Smooth muscle cell (in vitro differentiated cells): ENCODE measurements around the gene MEOX1. TPM values are rescaled to one million over a fixed set of nuclear protein-coding genes. Genes with fewer than 3 reads are reported as not detected.

Experiments
- DNase-seq: peaks from one replicate; lab custom pipeline; 2025; ENCODE audit not compliant: unreplicated experiment; lab: John Stamatoyannopoulos, UW
- H2AFZ ChIP-seq: fragments of 200-600 bp; sonication (generic); 2 replicates; pipeline ENCODE4 v1.6.0; 2016; ENCODE audit warnings: antibody characterized with exemption, low read depth, mild to moderate bottlenecking
- H3F3A ChIP-seq: fragments of 200-600 bp; sonication (generic); 2 replicates; pipeline ENCODE4 v1.6.0; 2017; ENCODE audit warnings: antibody characterized with exemption, low read depth
- H3K27ac ChIP-seq: fragments of 200-600 bp; sonication (generic); 2 replicates; pipeline ENCODE4 v1.5.1; 2016; ENCODE audit warnings: low read depth, mild to moderate bottlenecking
- H3K27me3 ChIP-seq: fragments of 200-600 bp; sonication (generic); 2 replicates; pipeline ENCODE4 v1.6.1; 2016; ENCODE audit warnings: low read depth, mild to moderate bottlenecking
- H3K36me3 ChIP-seq: fragments of 200-600 bp; sonication (generic); 2 replicates; pipeline ENCODE4 v1.5.1; 2016; ENCODE audit warnings: low read depth
- H3K4me1 ChIP-seq: fragments of 200-600 bp; sonication (generic); 2 replicates; pipeline ENCODE4 v1.5.1; 2016; ENCODE audit warnings: low read depth
- H3K4me2 ChIP-seq: fragments of 200-600 bp; sonication (generic); 2 replicates; pipeline ENCODE4 v1.6.0; 2016; ENCODE audit warnings: mild to moderate bottlenecking
- H3K4me3 ChIP-seq: fragments of 200-600 bp; sonication (generic); 2 replicates; pipeline ENCODE4 v1.5.1; 2016; ENCODE audit warnings: mild to moderate bottlenecking
- H3K79me2 ChIP-seq: fragments of 200-600 bp; sonication (generic); 2 replicates; pipeline ENCODE4 v1.6.0; 2016; ENCODE audit warnings: low read depth, mild to moderate bottlenecking
- H3K9ac ChIP-seq: fragments of 200-600 bp; sonication (generic); 2 replicates; pipeline ENCODE4 v1.6.0; 2016; ENCODE audit warnings: low read depth
- H3K9me3 ChIP-seq: fragments of 200-600 bp; sonication (generic); replicated peaks from 2 replicates; pipeline ENCODE4 v1.5.1; 2016; ENCODE audit warnings: low read depth
- H4K20me1 ChIP-seq: fragments of 200-600 bp; sonication (generic); 2 replicates; pipeline ENCODE4 v1.6.0; 2016; ENCODE audit warnings: low read depth
- WGBS: methylation state at CpG from one replicate; pipeline ENCODE4 v1.1.7; 2016; ENCODE audit warnings: low lambda C conversion rate; 5-methylcytosine and 5-hydroxymethylcytosine counted together
- polyA plus RNA-seq: library from polyadenylated mRNA; unstranded; fragments of >200 nt; fragmentation: Nextera tagmentation; extraction: Ambion mirVana; gene quantifications from 2 replicates; pipeline ENCODE4 v1.2.1, GENCODE V29; 2016
- total RNA-seq: library from RNA; depleted of rRNA; stranded (reverse); fragments of >200 nt; gene quantifications from 2 replicates; pipeline ENCODE4 v1.2.3, GENCODE V29; 2014
- TF ChIP-seq, protein P1 (sequence below): fragments of 200-600 bp; sonication (generic); IDR thresholded peaks from 2 replicates; pipeline ENCODE4 v1.5.1; 2017; ENCODE audit warnings: borderline replicate concordance, mild to moderate bottlenecking, antibody characterized with exemption; ENCODE audit not compliant: insufficient read depth, poor library complexity, severe bottlenecking

The MEOX1 gene
- total and polyA plus RNA-seq, 2 experiments from 2014 or later, result 0.58 to 1.7 TPM

- H2AFZ ChIP-seq, result no peak overlapping the region
Observed at GRCh38 chr17:43620581-43620980, 41.1 kb downstream of the MEOX1 start.

GRCh38 chr17:43620147-43620546 is 41.6 kb downstream of the MEOX1 start:
- Histone ChIP-seq H3K9ac (no peak overlapping the region), H3K4me2 (no peak overlapping the region), H3K27ac (no peak overlapping the region), H3K9me3 (no peaks in the 10 kb centered on the region), H3K4me1 (no peaks in the 10 kb centered on the region), H3K4me3 (no peak overlapping the region), H3K79me2 (no peaks in the 10 kb centered on the region), H3F3A (no peaks in the 10 kb centered on the region), H2AFZ (no peak overlapping the region), H3K36me3 (no peaks in the 10 kb centered on the region), H4K20me1 (no peaks in the 10 kb centered on the region), H3K27me3 (no peaks in the 10 kb centered on the region)
- TF ChIP-seq, protein P1, sequence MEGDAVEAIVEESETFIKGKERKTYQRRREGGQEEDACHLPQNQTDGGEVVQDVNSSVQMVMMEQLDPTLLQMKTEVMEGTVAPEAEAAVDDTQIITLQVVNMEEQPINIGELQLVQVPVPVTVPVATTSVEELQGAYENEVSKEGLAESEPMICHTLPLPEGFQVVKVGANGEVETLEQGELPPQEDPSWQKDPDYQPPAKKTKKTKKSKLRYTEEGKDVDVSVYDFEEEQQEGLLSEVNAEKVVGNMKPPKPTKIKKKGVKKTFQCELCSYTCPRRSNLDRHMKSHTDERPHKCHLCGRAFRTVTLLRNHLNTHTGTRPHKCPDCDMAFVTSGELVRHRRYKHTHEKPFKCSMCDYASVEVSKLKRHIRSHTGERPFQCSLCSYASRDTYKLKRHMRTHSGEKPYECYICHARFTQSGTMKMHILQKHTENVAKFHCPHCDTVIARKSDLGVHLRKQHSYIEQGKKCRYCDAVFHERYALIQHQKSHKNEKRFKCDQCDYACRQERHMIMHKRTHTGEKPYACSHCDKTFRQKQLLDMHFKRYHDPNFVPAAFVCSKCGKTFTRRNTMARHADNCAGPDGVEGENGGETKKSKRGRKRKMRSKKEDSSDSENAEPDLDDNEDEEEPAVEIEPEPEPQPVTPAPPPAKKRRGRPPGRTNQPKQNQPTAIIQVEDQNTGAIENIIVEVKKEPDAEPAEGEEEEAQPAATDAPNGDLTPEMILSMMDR, result no peak
- WGBS, result 89% methylated on average over 9 of the region's 9 CpGs
- no peak for DNase-seq

More at GRCh38 chr17:43620581-43620980, 41.1 kb downstream of the MEOX1 start:
- TF ChIP-seq, protein P1, result no peak
- Histone ChIP-seq H3K4me2 (no peak overlapping the region), H4K20me1 (no peaks in the 10 kb centered on the region), H3F3A (no peaks in the 10 kb centered on the region), H3K36me3 (no peaks in the 10 kb centered on the region), H3K27me3 (no peaks in the 10 kb centered on the region), H3K79me2 (no peaks in the 10 kb centered on the region), H3K9ac (no peak overlapping the region), H3K27ac (no peak overlapping the region), H3K9me3 (no peaks in the 10 kb centered on the region), H3K4me3 (no peak overlapping the region), H3K4me1 (no peaks in the 10 kb centered on the region)
- DNase-seq, result no peak
- 79% methylated on average over 2 of the region's 2 CpGs for WGBS

- Histone ChIP-seq H3K79me2 (no peaks in the 10 kb centered on the region), H2AFZ (no peak overlapping the region), H3K36me3 (no peaks in the 10 kb centered on the region), H3K4me1 (no peaks in the 10 kb centered on the region), H4K20me1 (no peaks in the 10 kb centered on the region), H3F3A (no peaks in the 10 kb centered on the region), H3K27me3 (no peaks in the 10 kb centered on the region), H3K4me3 (no peak overlapping the region), H3K4me2 (no peak overlapping the region), H3K9me3 (no peaks in the 10 kb centered on the region), H3K9ac (no peak overlapping the region), H3K27ac (no peak overlapping the region)
- no peak for DNase-seq
- WGBS, result 66% methylated on average over 5 of the region's 5 CpGs
- TF ChIP-seq, protein P1, result no peak
Observed at GRCh38 chr17:43619705-43620104, 42.0 kb downstream of the MEOX1 start.

GRCh38 chr17:43618276-43618675 is 43.4 kb downstream of the MEOX1 start:
- no peaks in the 10 kb centered on the region for H3K27me3 ChIP-seq

More at GRCh38 chr17:43618276-43618675, 43.4 kb downstream of the MEOX1 start:
- WGBS, result 83% methylated on average over 8 of the region's 8 CpGs
- Histone ChIP-seq H3K79me2 (no peaks in the 10 kb centered on the region), H3K9ac (no peak overlapping the region), H3K4me1 (no peaks in the 10 kb centered on the region), H3K4me2 (no peak overlapping the region), H3K27ac (no peak overlapping the region), H3K9me3 (no peaks in the 10 kb centered on the region), H3K4me3 (no peak overlapping the region), H2AFZ (no peak overlapping the region), H4K20me1 (no peaks in the 10 kb centered on the region), H3F3A (no peaks in the 10 kb centered on the region), H3K36me3 (no peaks in the 10 kb centered on the region)
- TF ChIP-seq, protein P1, result no peak
- DNase-seq, result no peak
